Transverse colon (tissue), 4 donors: Measurements from ENCODE around the gene APOC3. TPM values are rescaled to one million over a fixed set of nuclear protein-coding genes. Genes with fewer than 3 reads are reported as not detected.

Experiments
- DNase-seq: peaks from one replicate; pipeline ENCODE4 v3.0.0-alpha.2; 2019
- H3K27ac ChIP-seq, 4 donors: fragments of 200-600 bp; sonication (generic); 2 replicates each; pipeline ENCODE4 v1.5.1; 2016 to 2018; ENCODE audit warnings: inconsistent platforms in 4 of 4
- H3K27me3 ChIP-seq: fragments of 200-600 bp; sonication (generic); 2 replicates; pipeline ENCODE4 v1.5.1; 2017; ENCODE audit warnings: inconsistent platforms
- H3K36me3 ChIP-seq, 4 donors: fragments of 200-600 bp; sonication (generic); 2 replicates each; pipeline ENCODE4 v1.5.1; 2017 to 2019; ENCODE audit warnings: inconsistent platforms in 4 of 4
- H3K4me1 ChIP-seq, 4 donors: fragments of 200-600 bp; sonication (generic); 2 replicates each; pipeline ENCODE4 v1.5.1; 2017 to 2020; ENCODE audit warnings: inconsistent platforms in 4 of 4
- H3K4me3 ChIP-seq, 4 donors: fragments of 200-600 bp; sonication (generic); 1 replicate in 1 of 4; 2 replicates in 3 of 4; pipeline versions ENCODE4 v1.5.1 to v1.6.1; 2017 to 2019; ENCODE audit warnings: inconsistent platforms in 4 of 4
- H3K9me3 ChIP-seq, 2 donors: fragments of 200-600 bp; sonication (generic); 2 replicates each; pipeline ENCODE4 v1.5.1; 2017 to 2019; ENCODE audit warnings: inconsistent platforms in 2 of 2
- CTCF ChIP-seq, 5 experiments: fragments of 200-600 bp in 3 of 5; fragments of 450-650 bp in 2 of 5; sonication (generic) in 3 of 5; IDR thresholded peaks; 1 replicate in 2 of 5; 2 replicates in 3 of 5; pipeline ENCODE4 v1.5.1; 2016 to 2017; ENCODE audit warnings: antibody characterized with exemption in 5 of 5, inconsistent platforms in 3 of 5, mild to moderate bottlenecking in 2 of 5, moderate library complexity in 1 of 5
- EP300 ChIP-seq: sonication (generic); formaldehyde crosslinking; IDR thresholded peaks from one replicate; pipeline ENCODE4 v1.6.1; 2017; ENCODE audit warnings: antibody characterized with exemption, low read depth
- POLR2A ChIP-seq: fragments of 450-650 bp; IDR thresholded peaks from one replicate; pipeline ENCODE4 v1.6.1; 2016; ENCODE audit warnings: antibody characterized with exemption, mild to moderate bottlenecking, moderate library complexity
- POLR2AphosphoS5 ChIP-seq, 3 donors: sonication (generic); formaldehyde crosslinking; IDR thresholded peaks; one replicate each; pipeline ENCODE4 v1.6.1; 2016; ENCODE audit warnings: antibody characterized with exemption in 3 of 3
- WGBS, 2 donors: methylation state at CpG; one replicate each; pipeline ENCODE4 v1.1.5; 2018; ENCODE audit warnings: low coverage in 1 of 2; 5-methylcytosine and 5-hydroxymethylcytosine counted together
- in situ Hi-C, 4 donors: fragments of 200-750 bp; cut with MboI; loops; one replicate each; pipeline versions ENCODE4 v1.15.0 to v1.15.1; 2017; ENCODE audit warnings: low sequenced_read_pairs in 3 of 4, low pct_ligation_motif_present in 1 of 4, low pct_unique_long_range_greater_than_20kb in 1 of 4
- intact Hi-C: fragments of 100-400 bp; cut with DNase I; formaldehyde crosslinking; loops from one replicate; pipeline ENCODE4 v1.15.1; 2023; ENCODE audit warnings: low total_unique reads
- total RNA-seq, 4 donors: library from RNA; depleted of rRNA; stranded (reverse); fragments of >200 nt; gene quantifications; one replicate each; pipeline ENCODE4 v1.1.0, GENCODE V29; 2016

Gene APOC3
- total RNA-seq, 4 donors from 2014 or later: 3.0 to 5.3 TPM; not detected in 2

- H3K4me1 ChIP-seq: peaks cover under 1 to 18% (median 16%) of the 10 kb centered on the region in 4 donors
- no peak for DNase-seq
- no peak overlapping the region for H3K27ac ChIP-seq
- in situ Hi-C loops: no loop called here
- H3K36me3 ChIP-seq: peaks cover 0 to 28% (median 14%) of the 10 kb centered on the region in 4 donors
- TF ChIP-seq EP300: no peak
- TF ChIP-seq CTCF (IDR thresholded peaks at IDR 0.05): no peak
- no peak for TF ChIP-seq POLR2AphosphoS5 (IDR thresholded peaks at IDR 0.05)
- no peak for TF ChIP-seq POLR2A
- intact Hi-C loops: no loop called here
- WGBS, 2 donors: 96 to 100% methylated on average over 3 to 7 of the region's 7 CpGs
- H3K4me3 ChIP-seq: no peak overlapping the region
- no peaks in the 10 kb centered on the region for H3K27me3 ChIP-seq
- H3K9me3 ChIP-seq: no peaks in the 10 kb centered on the region
Observed at GRCh38 chr11:116857936-116858335, 28.2 kb downstream of the APOC3 start.

- Histone ChIP-seq H3K9me3 (no peaks in the 10 kb centered on the region), H3K4me1 (peaks cover 0 to 6% (median 4%) of the 10 kb centered on the region in 4 donors), H3K4me3 (no peak overlapping the region), H3K27me3 (no peaks in the 10 kb centered on the region), H3K27ac (no peak overlapping the region), H3K36me3 (peaks cover 0 to 39% (median 18%) of the 10 kb centered on the region in 4 donors)
- 95% methylated on average over 8 of the region's 8 CpGs; no CpG with 5 or more reads in 1 of the 2 donors for WGBS, 2 donors
- TF ChIP-seq EP300: no peak
- no peak for TF ChIP-seq CTCF (IDR thresholded peaks at IDR 0.05)
- TF ChIP-seq POLR2A: no peak
- TF ChIP-seq POLR2AphosphoS5 (IDR thresholded peaks at IDR 0.05): no peak
- no peak for DNase-seq
- intact Hi-C loops: no loop called here
- in situ Hi-C loops: no loop called here
Observed at GRCh38 chr11:116859175-116859574, 29.5 kb downstream of the APOC3 start.

- TF ChIP-seq CTCF (IDR thresholded peaks at IDR 0.05) (no peak), POLR2AphosphoS5 (IDR thresholded peaks at IDR 0.05) (no peak), EP300 (no peak), POLR2A (no peak)
- no peak for DNase-seq
- no peak overlapping the region for H3K27ac ChIP-seq
- in situ Hi-C loops (no loop called here), intact Hi-C loops (no loop called here)
- no peaks in the 10 kb centered on the region for H3K27me3 ChIP-seq
- no peaks in the 10 kb centered on the region for H3K9me3 ChIP-seq
- H3K36me3 ChIP-seq: peaks cover 0 to 45% (median 20%) of the 10 kb centered on the region in 4 donors
- no peak overlapping the region for H3K4me3 ChIP-seq
- 75 to 96% methylated on average over 4 to 6 of the region's 6 CpGs for WGBS, 2 donors
- no peaks in the 10 kb centered on the region for H3K4me1 ChIP-seq
Observed at GRCh38 chr11:116860303-116860702, 30.6 kb downstream of the APOC3 start.

GRCh38 chr11:116861539-116861938 lies 31.8 kb downstream of the APOC3 start:
- 96 to 100% methylated on average over 1 of the region's 1 CpG for WGBS, 2 donors
- intact Hi-C loops (no loop called here), in situ Hi-C loops (no loop called here)
- H3K4me3 ChIP-seq: no peak overlapping the region
- H3K4me1 ChIP-seq: no peaks in the 10 kb centered on the region
- no peaks in the 10 kb centered on the region for H3K9me3 ChIP-seq
- H3K36me3 ChIP-seq: peaks cover 0 to 45% (median 20%) of the 10 kb centered on the region in 4 donors
- H3K27ac ChIP-seq: no peak overlapping the region
- DNase-seq: no peak
- TF ChIP-seq POLR2AphosphoS5 (IDR thresholded peaks at IDR 0.05) (no peak), EP300 (no peak), POLR2A (no peak), CTCF (IDR thresholded peaks at IDR 0.05) (no peak)
- H3K27me3 ChIP-seq: no peaks in the 10 kb centered on the region
